SK-N-MC (cell line): ENCODE data around the gene IMMP2L.

Experiments
- EZH2 ChIP-seq: fragments of 200-600 bp; sonication (generic); IDR thresholded peaks from one replicate; pipeline ENCODE4 v1.6.1; 2017; ENCODE audit warnings: antibody characterized with exemption
- FOXP2 ChIP-seq: optimal IDR thresholded peaks from 2 replicates; pipeline ENCODE3; 2011; ENCODE audit warnings: mild to moderate bottlenecking, moderate library complexity; ENCODE audit not compliant: insufficient read depth; ENCODE audit errors: extremely low read length, control extremely low read depth
- POLR2AphosphoS5 ChIP-seq: IDR thresholded peaks from 2 replicates; pipeline ENCODE4 v1.6.1; 2012; ENCODE audit warnings: mild to moderate bottlenecking, low read depth, low read length, borderline replicate concordance

DNA sequence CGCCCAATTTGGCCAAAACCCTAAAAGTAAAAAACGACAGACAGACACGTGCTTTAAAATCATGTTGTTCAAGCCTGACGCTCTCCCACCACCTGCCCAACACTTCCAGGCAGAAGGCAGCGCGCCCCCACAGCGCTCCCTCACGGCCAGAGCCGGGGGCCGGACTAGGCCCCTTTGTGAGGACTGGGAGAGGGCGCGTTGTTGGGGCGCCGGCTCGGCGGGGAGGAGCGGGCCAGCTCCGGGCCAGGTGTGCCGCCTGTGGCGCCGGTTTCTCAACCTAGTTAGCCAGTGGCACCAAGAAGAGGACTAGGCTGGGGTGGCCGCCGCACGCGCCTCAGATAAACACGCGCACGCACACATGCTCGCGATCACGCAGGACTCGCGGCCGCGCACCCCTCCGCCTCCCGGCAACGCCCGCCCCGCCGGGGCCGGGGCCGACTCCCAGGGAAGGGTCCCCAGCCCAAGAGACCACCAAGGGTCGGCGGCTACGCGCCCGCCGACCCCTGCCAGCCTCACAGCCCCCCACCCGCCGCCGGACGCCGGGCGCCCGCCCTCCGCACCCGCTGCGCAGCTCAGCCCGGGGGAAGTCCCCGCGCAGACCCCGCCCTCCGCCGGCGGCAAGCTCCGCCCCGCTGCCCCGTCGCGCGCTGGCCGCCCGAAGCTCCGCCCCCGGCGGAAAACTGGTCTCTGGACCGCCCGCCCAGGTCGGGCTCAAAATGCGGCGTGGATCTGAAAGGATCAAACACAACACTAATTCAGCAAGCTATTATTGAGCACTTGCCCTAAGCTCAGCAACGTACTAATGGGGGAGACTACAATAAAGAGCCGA is at the start of gene IMMP2L:
- TF ChIP-seq POLR2AphosphoS5 (peak; percentile 31), EZH2 (no peak), FOXP2 (peak; percentile 58)
